ENCODE measurements around the gene AP1M1.

AP1M1 gene

GRCh38 chr19:16258440-16258903 lies 60.8 kb downstream of the AP1M1 start (continued):
- no peak for TF ChIP-seq GLIS1 (tag by site-specific recombination; IDR thresholded peaks at IDR 0.05)
- no peak for TF ChIP-seq ZNF10 (tag by site-specific recombination; IDR thresholded peaks at IDR 0.05)
- no peak for TF ChIP-seq ZNF501 (tag by site-specific recombination; IDR thresholded peaks at IDR 0.05)
- no peak for TF ChIP-seq ZNF473 (tag by site-specific recombination; IDR thresholded peaks at IDR 0.05)

GRCh38 chr19:16259385-16260159 lies 61.9 kb downstream of the AP1M1 start:
- CTCF ChIA-PET, result no interaction called here
- Histone ChIP-seq H3K27ac (ENCODE audit: extremely low read depth, low read depth, low read length) (no peak overlapping the region), H3K9me3 (ENCODE audit: control insufficient read depth, insufficient read depth, low read depth, low read length) (no peaks in the 10 kb centered on the region), H3K4me3 (ENCODE audit: low read depth, low read length) (no peak overlapping the region), H3K36me3 (ENCODE audit: control insufficient read depth in 2 of 2, insufficient read depth in 1 of 2, low read length in 2 of 2) (no peaks in the 10 kb centered on the region), H3K4me1 (ENCODE audit: control insufficient read depth, insufficient read depth, low read length) (no peaks in the 10 kb centered on the region)
- POLR2A ChIA-PET, result interaction anchor here (1.1 kb wide), 1 partner anchor 46 kb away, joined by 3 read pairs; no protein-coding TSS in a partner anchor
- TF ChIP-seq ZNF768 (tag by site-specific recombination; IDR thresholded peaks at IDR 0.05), result peak; percentile 90; the same call in 1 of the 2 replicates
- no peak for TF ChIP-seq ZNF366 (tag by site-specific recombination; conservative IDR thresholded peaks at IDR 0.05)
- TF ChIP-seq ZSCAN4 (tag by site-specific recombination; IDR thresholded peaks at IDR 0.05), result peak; percentile 84

- Histone ChIP-seq H3K36me3 (ENCODE audit: control insufficient read depth in 2 of 2, insufficient read depth in 1 of 2, low read length in 2 of 2) (no peaks in the 10 kb centered on the region), H3K4me3 (ENCODE audit: low read depth, low read length) (no peak overlapping the region), H3K4me1 (ENCODE audit: control insufficient read depth, insufficient read depth, low read length) (no peaks in the 10 kb centered on the region), H3K9me3 (ENCODE audit: control insufficient read depth, insufficient read depth, low read depth, low read length) (no peaks in the 10 kb centered on the region), H3K27ac (ENCODE audit: extremely low read depth, low read depth, low read length) (no peak overlapping the region)
- ChIA-PET POLR2A (no interaction called here), CTCF (no interaction called here)
- TF ChIP-seq ZNF580 (tag by site-specific recombination; IDR thresholded peaks at IDR 0.05), result 0 out of 2 replicates have a peak, but pooled peaks have one; percentile 26
- TF ChIP-seq ZNF280D (tag by site-specific recombination; IDR thresholded peaks at IDR 0.05), result 0 out of 2 replicates have a peak, but pooled peaks have one; percentile 41
- TF ChIP-seq ZNF561 (tag by site-specific recombination; IDR thresholded peaks at IDR 0.05; ENCODE audit: borderline replicate concordance), result no peak
- no peak for TF ChIP-seq ZNF133 (tag by site-specific recombination; IDR thresholded peaks at IDR 0.05)
- no peak for TF ChIP-seq PATZ1 (tag by site-specific recombination; IDR thresholded peaks at IDR 0.05)
Measured at GRCh38 chr19:16260160-16260811, 62.6 kb downstream of the AP1M1 start.

Data from HEK293 (cell line).